HG03045 (cell line): ENCODE measurements around the gene NCOA1.

Source experiments
- ATAC-seq: cut with Tn5 transposase; IDR thresholded peaks from one replicate; pipeline ENCODE4 v1.9.1; 2021; ENCODE audit warnings: mild to moderate bottlenecking, moderate library complexity; ENCODE audit not compliant: unreplicated experiment

The NCOA1 gene

DNA sequence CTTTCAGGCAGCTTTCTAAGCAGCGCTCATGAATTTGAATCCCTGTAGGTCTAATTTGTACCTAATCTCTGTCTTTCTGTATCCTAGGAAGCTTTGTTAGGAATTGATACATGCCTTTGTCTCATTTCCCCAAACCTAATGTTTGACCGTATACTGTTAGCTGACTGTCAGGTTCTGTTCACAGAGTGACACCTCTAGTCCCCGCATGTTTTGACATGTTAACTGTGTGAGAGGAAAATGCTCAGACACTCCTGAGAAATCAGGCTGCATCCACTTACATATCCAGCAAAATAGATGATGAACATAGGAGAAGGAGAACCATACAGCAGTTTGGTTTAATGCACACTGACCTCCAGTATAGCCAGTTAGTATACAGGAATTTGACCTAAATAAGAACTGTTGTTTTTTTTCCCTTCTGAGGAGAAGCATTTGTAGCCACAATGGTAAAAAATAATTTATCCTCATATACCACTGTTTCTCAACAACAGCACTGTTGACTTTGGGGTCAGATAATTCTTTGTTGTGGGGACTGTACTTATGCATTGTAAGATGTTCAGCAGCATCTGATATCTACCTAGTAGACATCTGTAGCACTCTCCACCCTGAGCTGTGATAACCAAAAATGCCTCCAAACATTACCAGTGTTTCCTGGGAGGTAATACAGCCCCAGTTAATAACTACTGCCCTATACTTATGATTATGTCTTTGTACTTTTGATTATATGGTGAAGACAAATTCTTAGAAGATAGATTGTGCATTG lies 130.9 kb downstream of the NCOA1 start:
- ATAC-seq: no peak

DNA sequence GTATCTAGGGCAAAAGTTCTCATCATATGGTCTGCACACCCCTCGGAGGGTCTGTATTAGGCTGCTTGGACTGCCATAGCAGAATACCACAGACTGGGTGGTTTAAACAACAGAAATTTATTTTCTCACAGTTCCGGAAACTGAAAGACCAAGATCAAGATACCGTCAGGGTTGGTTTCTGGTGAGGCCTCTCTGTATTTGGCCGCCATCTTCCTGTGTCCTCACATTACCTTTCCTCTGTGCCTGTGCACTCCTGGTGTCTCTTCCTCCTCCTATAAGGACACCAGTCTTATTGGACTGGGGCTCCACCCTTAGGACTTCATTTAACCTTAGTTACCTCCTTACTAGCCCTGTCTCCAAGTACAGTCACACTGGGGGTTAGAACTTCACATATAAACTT lies 132.5 kb downstream of the NCOA1 start:
- ATAC-seq: no peak

DNA sequence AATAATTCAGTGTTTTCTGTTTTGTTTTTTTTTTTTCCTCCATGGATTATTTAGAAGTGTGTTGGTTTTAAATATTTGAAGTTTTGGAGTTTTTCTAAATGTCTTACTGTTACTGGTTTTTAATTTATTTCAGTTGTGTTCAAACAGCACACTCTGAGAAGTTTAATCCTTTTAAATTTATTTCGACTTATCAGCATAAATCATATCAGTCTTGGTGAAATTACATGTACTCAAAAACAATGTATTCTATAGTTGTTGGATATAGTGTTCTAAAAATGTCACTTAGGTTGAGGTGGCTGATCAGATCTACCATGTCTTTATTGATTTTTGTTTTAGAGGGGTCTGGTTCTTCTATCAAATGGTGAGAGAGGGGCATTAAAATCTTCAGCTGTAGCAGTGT lies 134.7 kb downstream of the NCOA1 start:
- ATAC-seq: no peak

DNA sequence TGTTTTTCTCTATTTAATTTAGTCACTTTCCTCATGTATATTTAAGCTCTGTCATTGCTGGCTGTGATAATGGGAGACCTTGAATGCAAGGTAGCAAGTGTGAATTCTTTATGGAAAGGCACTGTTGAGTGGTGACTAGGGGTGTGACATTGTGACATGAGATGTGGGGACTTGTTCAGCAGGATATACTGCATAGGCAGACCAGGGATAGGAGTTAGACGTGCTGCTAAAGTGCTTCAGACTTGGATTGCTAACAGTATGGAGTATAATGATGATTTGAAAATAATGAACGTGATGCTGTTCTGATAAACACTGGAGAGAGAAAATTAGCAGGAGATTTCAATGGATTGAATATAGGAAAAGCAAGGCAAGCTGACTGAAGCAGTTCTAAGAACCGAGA lies 135.1 kb downstream of the NCOA1 start:
- no peak for ATAC-seq

GRCh38 chr2:24628746-24629145 lies 137.7 kb downstream of the NCOA1 start:
- no peak for ATAC-seq

- no peak for ATAC-seq
Measured at GRCh38 chr2:24632172-24632571, 141.1 kb downstream of the NCOA1 start.

DNA sequence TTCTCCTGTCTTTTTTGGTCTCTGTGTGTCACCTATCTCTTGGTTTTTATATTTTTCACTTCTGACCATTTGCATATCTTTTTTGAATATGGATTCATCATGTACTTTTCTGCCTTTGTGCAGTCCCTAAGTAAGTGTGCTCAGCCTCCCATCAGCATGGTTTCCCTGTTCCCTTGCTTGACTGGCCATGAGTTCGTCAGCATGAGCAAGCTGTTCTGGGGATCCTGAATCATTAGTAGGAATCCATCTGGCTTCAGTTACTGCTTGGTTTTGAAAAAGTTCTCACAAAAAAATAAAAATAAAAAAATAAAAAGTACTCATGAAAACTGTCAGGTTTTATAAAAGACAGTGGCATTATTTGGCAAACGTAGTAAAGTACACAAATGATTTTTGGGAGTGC lies 144.1 kb downstream of the NCOA1 start:
- ATAC-seq: no peak

- no peak for ATAC-seq
Measured at GRCh38 chr2:24638568-24638967, 147.5 kb downstream of the NCOA1 start.

DNA sequence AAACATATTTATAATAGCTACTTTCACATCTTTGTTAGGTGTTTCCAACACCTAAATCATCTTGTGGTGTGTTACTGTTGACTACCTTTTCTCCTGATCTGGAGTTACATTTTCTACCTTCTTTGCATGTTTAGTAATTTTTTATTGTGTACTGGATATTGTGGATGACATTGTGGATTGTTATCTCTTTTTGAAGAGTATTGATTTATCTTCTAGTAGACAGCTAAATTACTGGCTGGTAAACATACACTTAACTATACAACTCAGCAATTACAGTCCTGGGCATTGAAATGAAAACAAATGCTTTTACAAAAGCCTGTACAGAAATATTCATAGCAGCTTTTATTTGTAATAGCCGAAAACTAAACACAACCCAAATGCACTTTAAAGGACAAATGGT lies 151.3 kb downstream of the NCOA1 start:
- no peak for ATAC-seq

- no peak for ATAC-seq
Measured at GRCh38 chr2:24643051-24643450, 152.0 kb downstream of the NCOA1 start.

DNA sequence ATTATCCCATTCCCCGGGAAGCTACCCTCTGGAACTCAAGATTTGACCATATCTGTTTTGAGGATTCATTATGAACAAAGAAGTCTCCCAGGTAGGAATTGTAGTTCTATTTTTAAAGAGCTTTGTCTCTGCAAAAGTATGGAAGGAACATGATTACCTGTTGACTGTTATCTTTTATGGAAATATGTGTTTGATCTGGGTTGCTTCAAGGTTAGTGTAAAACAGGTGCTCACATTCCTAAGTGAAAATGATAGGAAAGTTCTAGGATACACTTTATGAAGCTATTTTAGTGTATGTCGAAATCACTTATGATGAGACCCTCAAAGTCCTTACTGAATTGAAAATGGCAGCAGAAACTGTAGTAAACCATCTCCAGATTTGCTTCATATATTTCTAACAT lies 153.0 kb downstream of the NCOA1 start:
- ATAC-seq: no peak

- no peak for ATAC-seq
Measured at GRCh38 chr2:24650997-24651642, 160.1 kb downstream of the NCOA1 start.

- ATAC-seq: no peak
Measured at GRCh38 chr2:24651643-24652003, 160.6 kb downstream of the NCOA1 start.

DNA sequence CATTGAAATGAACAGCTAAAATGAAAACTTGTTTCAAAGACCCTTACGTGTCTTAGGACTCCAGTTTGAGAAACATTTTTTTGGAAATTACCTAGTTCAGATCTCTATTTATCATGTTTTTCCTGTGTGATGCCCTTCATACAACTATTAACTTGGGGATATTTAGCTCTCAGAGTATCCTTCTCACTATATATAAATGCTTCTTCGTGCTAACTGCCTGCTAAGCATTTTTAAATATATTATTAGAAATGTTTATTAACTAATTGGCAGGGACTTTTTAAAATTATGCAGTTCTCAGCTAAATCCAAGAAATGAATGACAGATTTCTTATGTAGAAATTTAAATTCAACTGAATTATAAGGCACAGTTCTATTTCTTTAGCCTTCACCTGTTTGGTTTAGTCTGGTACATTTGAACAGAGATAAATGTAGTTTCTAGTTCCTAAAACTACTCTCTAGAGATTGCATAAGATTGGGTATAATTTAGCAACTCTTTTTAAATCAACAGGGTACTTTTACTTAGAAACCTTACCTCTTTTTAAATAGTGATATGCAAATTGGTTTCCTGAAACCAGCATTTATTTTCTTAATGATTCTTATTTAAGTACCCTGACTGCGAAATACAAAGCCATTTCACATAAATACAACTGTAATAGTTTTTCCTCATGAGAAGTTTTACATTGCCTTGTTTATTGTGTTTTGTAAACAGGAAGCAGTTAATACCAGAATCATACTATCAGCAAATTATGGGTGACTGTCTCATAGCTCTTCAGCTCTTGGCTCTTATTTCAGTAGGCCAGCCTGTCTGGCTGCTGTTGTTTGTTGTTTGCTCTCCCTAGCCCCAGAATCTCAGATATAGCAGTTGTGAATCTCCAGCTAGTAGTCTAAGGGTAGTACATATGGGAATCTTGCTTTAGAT lies 161.5 kb downstream of the NCOA1 start:
- no peak for ATAC-seq

- no peak for ATAC-seq
Measured at GRCh38 chr2:24657818-24658217, 166.8 kb downstream of the NCOA1 start.

GRCh38 chr2:24658531-24659202 lies 167.6 kb downstream of the NCOA1 start:
- no peak for ATAC-seq

DNA sequence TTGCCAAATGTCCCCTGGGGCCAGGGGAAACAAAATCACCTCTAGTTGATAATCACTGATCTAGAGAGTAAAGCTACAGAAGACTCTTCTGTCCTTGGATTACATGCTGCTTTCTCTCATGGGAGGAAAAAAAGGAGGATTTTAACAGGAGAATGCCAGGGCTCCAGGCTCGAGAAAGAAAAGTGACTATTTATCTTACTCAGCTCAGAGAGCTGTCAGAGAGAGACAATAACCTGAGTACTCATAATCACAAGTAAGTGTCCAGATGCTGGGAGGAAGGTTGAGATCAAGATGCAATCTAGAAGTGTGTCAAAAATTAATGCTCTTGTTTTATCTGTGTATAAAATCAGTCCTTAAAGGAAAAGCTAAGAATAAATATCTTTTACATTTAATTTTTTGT lies 168.8 kb downstream of the NCOA1 start:
- no peak for ATAC-seq

DNA sequence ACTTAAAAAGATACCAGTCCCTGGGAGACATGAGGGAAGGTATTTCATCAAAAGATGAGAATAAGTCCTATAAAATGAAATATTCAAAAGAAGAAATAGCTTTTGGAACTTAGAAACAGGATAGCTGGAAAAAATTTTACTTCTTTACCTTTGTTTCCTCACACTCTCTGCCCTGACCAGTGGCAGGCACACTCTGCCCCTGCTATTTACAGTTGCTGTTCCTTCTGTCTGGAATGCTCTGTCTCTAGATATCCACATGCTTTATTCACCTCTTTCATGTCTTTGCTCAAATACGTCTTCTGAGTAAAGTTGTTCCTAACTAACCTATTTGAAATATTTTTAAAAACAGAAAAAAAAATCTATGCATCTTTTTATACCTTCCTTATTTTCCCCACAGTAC lies 176.5 kb downstream of the NCOA1 start:
- no peak for ATAC-seq

- ATAC-seq: no peak
Measured at GRCh38 chr2:24671230-24671629, 180.2 kb downstream of the NCOA1 start.

DNA sequence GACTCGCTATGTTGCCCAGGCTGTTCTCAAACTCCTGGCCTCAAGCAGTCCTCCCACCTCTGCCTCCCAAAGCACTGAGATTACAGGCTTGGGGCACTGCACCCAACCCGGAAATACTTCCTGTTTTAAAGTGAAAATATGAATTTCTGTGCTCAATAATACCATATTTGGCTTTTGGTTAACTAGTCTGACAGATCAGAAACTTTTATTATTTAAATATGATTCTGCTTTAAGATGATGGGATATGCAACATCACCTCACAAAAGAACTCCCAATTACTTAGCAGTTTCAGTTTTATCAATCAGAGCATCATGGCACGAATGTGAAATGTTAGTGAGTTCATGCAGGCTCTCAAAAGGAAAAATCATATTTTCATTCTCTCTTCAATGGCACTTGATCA lies 181.5 kb downstream of the NCOA1 start:
- ATAC-seq: no peak

- no peak for ATAC-seq
Measured at GRCh38 chr2:24675338-24675737, 184.3 kb downstream of the NCOA1 start.
